Neural progenitor cell (in vitro differentiated cells): ENCODE measurements around the gene OGFOD2. TPM values are rescaled to one million over a fixed set of nuclear protein-coding genes. Genes with fewer than 3 reads are reported as not detected.

Source experiments
- DNase-seq: peaks from one replicate; pipeline ENCODE4 v3.0.0-alpha.2; 2016; ENCODE audit warnings: low spot score
- H2AFZ ChIP-seq: fragments of 200-600 bp; sonication (generic); replicated peaks from 2 replicates; pipeline ENCODE4 v1.6.1; 2016; ENCODE audit warnings: antibody characterized with exemption
- H3F3A ChIP-seq: fragments of 200-600 bp; sonication (generic); 2 replicates; pipeline ENCODE4 v1.6.1; 2016; ENCODE audit warnings: antibody characterized with exemption, low read depth
- H3K27ac ChIP-seq: fragments of 200-600 bp; sonication (generic); 2 replicates; pipeline ENCODE4 v1.5.1; 2016; ENCODE audit warnings: mild to moderate bottlenecking
- H3K27me3 ChIP-seq: fragments of 200-600 bp; sonication (generic); 2 replicates; pipeline ENCODE4 v1.6.1; 2016; ENCODE audit warnings: mild to moderate bottlenecking, moderate library complexity
- H3K36me3 ChIP-seq: fragments of 200-600 bp; sonication (generic); 2 replicates; pipeline ENCODE4 v1.5.1; 2016
- H3K4me1 ChIP-seq: fragments of 200-600 bp; sonication (generic); 2 replicates; pipeline ENCODE4 v1.6.1; 2016; ENCODE audit warnings: mixed run types
- H3K4me2 ChIP-seq: fragments of 200-600 bp; sonication (generic); 2 replicates; pipeline ENCODE4 v1.6.1; 2016
- H3K4me3 ChIP-seq: fragments of 200-600 bp; sonication (generic); 2 replicates; pipeline ENCODE4 v1.5.1; 2016
- H3K79me2 ChIP-seq: fragments of 200-600 bp; sonication (generic); 2 replicates; pipeline ENCODE4 v1.6.1; 2016; ENCODE audit warnings: low read depth
- H3K9ac ChIP-seq: fragments of 200-600 bp; sonication (generic); 2 replicates; pipeline ENCODE4 v1.6.1; 2016
- H3K9me3 ChIP-seq: fragments of 200-600 bp; sonication (generic); 2 replicates; pipeline ENCODE4 v1.5.1; 2016; ENCODE audit warnings: low read depth
- H4K20me1 ChIP-seq: fragments of 200-600 bp; sonication (generic); 2 replicates; pipeline ENCODE4 v1.6.1; 2016; ENCODE audit warnings: low read depth
- H3K27ac Mint-ChIP-seq: 3 replicates; pipeline ENCODE4 v1.8.0; 2021; ENCODE audit warnings: mixed read lengths
- H3K27me3 Mint-ChIP-seq: 2 replicates; pipeline ENCODE4 v1.8.0; 2022; ENCODE audit warnings: low read depth, mild to moderate bottlenecking, inconsistent platforms, moderate library complexity, mixed read lengths; ENCODE audit not compliant: insufficient read depth
- H3K36me3 Mint-ChIP-seq: 3 replicates; pipeline ENCODE4 v1.8.0; 2021; ENCODE audit warnings: mixed read lengths
- H3K4me1 Mint-ChIP-seq: 3 replicates; pipeline ENCODE4 v1.8.0; 2021; ENCODE audit warnings: mixed read lengths
- H3K4me3 Mint-ChIP-seq: 3 replicates; pipeline ENCODE4 v1.8.0; 2021; ENCODE audit warnings: mild to moderate bottlenecking, moderate library complexity, mixed read lengths
- H3K9me3 Mint-ChIP-seq: 3 replicates; pipeline ENCODE4 v1.8.0; 2020; ENCODE audit warnings: mixed read lengths
- CTCF ChIP-seq: fragments of 200-600 bp; sonication (generic); IDR thresholded peaks from 2 replicates; pipeline ENCODE4 v1.5.1; 2017; ENCODE audit warnings: antibody characterized with exemption, mild to moderate bottlenecking
- EZH2 ChIP-seq: fragments of 200-600 bp; sonication (generic); IDR thresholded peaks from 2 replicates; pipeline ENCODE4 v1.6.1; 2017; ENCODE audit warnings: antibody characterized with exemption, mild to moderate bottlenecking, moderate library complexity
- EZH2phosphoT487 ChIP-seq: fragments of 200-600 bp; sonication (generic); IDR thresholded peaks from 2 replicates; pipeline ENCODE4 v1.6.1; 2017; ENCODE audit warnings: antibody characterized with exemption
- total RNA-seq: library from RNA; depleted of rRNA; stranded (reverse); fragments of >200 nt; gene quantifications from 2 replicates; pipeline ENCODE4 v1.2.3, GENCODE V29; 2015; ENCODE audit warnings: low replicate concordance

OGFOD2 gene
- total RNA-seq, 1 donor from 2014 or later: 9.9 TPM

GRCh38 chr12:122983789-122984515 lies 8.9 kb downstream of the OGFOD2 start:
- Histone ChIP-seq H3K9ac (no peak overlapping the region), H3K79me2 (peaks cover 28% of the 10 kb centered on the region), H3K27ac (no peak overlapping the region), H3F3A (no peaks in the 10 kb centered on the region), H3K27me3 (no peaks in the 10 kb centered on the region), H4K20me1 (peaks cover 20% of the 10 kb centered on the region), H3K4me3 (no peak overlapping the region), H3K9me3 (no peaks in the 10 kb centered on the region), H2AFZ (no peak overlapping the region), H3K4me1 (peaks cover 13% of the 10 kb centered on the region), H3K36me3 (no peaks in the 10 kb centered on the region), H3K4me2 (no peak overlapping the region)
- no peak for TF ChIP-seq EZH2
- TF ChIP-seq EZH2phosphoT487: no peak
- TF ChIP-seq CTCF: no peak
- Mint-ChIP-seq H3K4me3 (peak overlapping the region; percentile 69), H3K27me3 (peaks cover 2% of the 10 kb centered on the region), H3K9me3 (no peaks in the 10 kb centered on the region), H3K27ac (peak overlapping the region; percentile 30), H3K4me1 (peaks cover 43% of the 10 kb centered on the region), H3K36me3 (peaks cover 3% of the 10 kb centered on the region)
- no peak for DNase-seq

- H3K27ac ChIP-seq: no peak overlapping the region
- Mint-ChIP-seq H3K9me3 (no peaks in the 10 kb centered on the region), H3K27ac (peak overlapping the region; percentile 30), H3K27me3 (peaks cover 3% of the 10 kb centered on the region), H3K4me1 (peaks cover 37% of the 10 kb centered on the region), H3K4me3 (no peak overlapping the region), H3K36me3 (peaks cover 3% of the 10 kb centered on the region)
- H3F3A ChIP-seq: no peaks in the 10 kb centered on the region
- TF ChIP-seq EZH2phosphoT487 (no peak), EZH2 (no peak), CTCF (no peak)
- H3K4me2 ChIP-seq: no peak overlapping the region
- H3K27me3 ChIP-seq: no peaks in the 10 kb centered on the region
- H3K36me3 ChIP-seq: no peaks in the 10 kb centered on the region
- H3K4me1 ChIP-seq: peaks cover 10% of the 10 kb centered on the region
- peaks cover 20% of the 10 kb centered on the region for H4K20me1 ChIP-seq
- H2AFZ ChIP-seq: no peak overlapping the region
- H3K9ac ChIP-seq: no peak overlapping the region
- DNase-seq: no peak
- H3K79me2 ChIP-seq: peaks cover 23% of the 10 kb centered on the region
- no peaks in the 10 kb centered on the region for H3K9me3 ChIP-seq
- H3K4me3 ChIP-seq: no peak overlapping the region
These were observed 9.7 kb downstream of the OGFOD2 start for GRCh38 chr12:122984612-122985337.

- Histone ChIP-seq H3K9me3 (no peaks in the 10 kb centered on the region), H2AFZ (no peak overlapping the region), H3K27ac (no peak overlapping the region), H3K4me2 (no peak overlapping the region), H3F3A (no peaks in the 10 kb centered on the region), H3K36me3 (no peaks in the 10 kb centered on the region), H3K79me2 (peaks cover 17% of the 10 kb centered on the region), H3K4me1 (peaks cover 8% of the 10 kb centered on the region), H4K20me1 (peaks cover 20% of the 10 kb centered on the region), H3K4me3 (no peak overlapping the region), H3K27me3 (no peaks in the 10 kb centered on the region), H3K9ac (no peak overlapping the region)
- no peak overlapping the region for H3K4me3 Mint-ChIP-seq
- peaks cover 33% of the 10 kb centered on the region for H3K4me1 Mint-ChIP-seq
- peaks cover 3% of the 10 kb centered on the region for H3K27me3 Mint-ChIP-seq
- peaks cover 3% of the 10 kb centered on the region for H3K36me3 Mint-ChIP-seq
- H3K27ac Mint-ChIP-seq: no peak overlapping the region
- no peak for TF ChIP-seq EZH2phosphoT487
- TF ChIP-seq EZH2: no peak
- no peak for TF ChIP-seq CTCF
- no peak for DNase-seq
- H3K9me3 Mint-ChIP-seq: no peaks in the 10 kb centered on the region
These were observed 10.6 kb downstream of the OGFOD2 start for GRCh38 chr12:122985338-122986257.
